Transverse colon (tissue), 3 donors: ENCODE data around the gene PPM1D.

Source experiments
- POLR2A ChIP-seq: fragments of 450-650 bp; IDR thresholded peaks from one replicate; pipeline ENCODE4 v1.6.1; 2016; ENCODE audit warnings: antibody characterized with exemption, mild to moderate bottlenecking, moderate library complexity
- TF ChIP-seq, protein P1 (sequence below), 5 experiments: fragments of 200-600 bp in 3 of 5; fragments of 450-650 bp in 2 of 5; sonication (generic) in 3 of 5; IDR thresholded peaks; 1 replicate in 2 of 5; 2 replicates in 3 of 5; pipeline ENCODE4 v1.5.1; 2016 to 2017; ENCODE audit warnings: antibody characterized with exemption in 5 of 5, inconsistent platforms in 3 of 5, mild to moderate bottlenecking in 2 of 5, moderate library complexity in 1 of 5

DNA sequence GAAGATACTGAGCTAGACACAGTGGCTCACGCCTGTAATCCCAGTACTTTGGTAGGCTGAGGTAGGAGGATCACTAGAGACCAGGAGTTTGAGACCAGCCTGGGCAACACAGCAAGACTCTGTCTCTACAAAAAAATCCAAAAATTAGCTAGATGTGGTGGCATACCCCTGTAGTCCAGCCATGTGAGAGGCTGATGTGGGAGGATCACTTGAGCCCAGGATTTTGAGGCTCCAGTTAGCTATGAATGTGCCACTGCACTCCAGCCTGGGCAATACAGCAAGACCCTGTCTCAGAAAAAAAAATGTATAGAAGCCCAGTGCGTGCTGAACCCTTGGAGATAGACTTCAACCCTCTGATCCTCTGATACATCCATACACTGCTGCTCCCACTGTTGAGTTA is 7.2 kb upstream of the PPM1D start:
- TF ChIP-seq POLR2A: no peak
- TF ChIP-seq, protein P1, sequence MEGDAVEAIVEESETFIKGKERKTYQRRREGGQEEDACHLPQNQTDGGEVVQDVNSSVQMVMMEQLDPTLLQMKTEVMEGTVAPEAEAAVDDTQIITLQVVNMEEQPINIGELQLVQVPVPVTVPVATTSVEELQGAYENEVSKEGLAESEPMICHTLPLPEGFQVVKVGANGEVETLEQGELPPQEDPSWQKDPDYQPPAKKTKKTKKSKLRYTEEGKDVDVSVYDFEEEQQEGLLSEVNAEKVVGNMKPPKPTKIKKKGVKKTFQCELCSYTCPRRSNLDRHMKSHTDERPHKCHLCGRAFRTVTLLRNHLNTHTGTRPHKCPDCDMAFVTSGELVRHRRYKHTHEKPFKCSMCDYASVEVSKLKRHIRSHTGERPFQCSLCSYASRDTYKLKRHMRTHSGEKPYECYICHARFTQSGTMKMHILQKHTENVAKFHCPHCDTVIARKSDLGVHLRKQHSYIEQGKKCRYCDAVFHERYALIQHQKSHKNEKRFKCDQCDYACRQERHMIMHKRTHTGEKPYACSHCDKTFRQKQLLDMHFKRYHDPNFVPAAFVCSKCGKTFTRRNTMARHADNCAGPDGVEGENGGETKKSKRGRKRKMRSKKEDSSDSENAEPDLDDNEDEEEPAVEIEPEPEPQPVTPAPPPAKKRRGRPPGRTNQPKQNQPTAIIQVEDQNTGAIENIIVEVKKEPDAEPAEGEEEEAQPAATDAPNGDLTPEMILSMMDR (IDR thresholded peaks at IDR 0.05): no peak
